Left lung (tissue), 10 donors: ENCODE results near the gene A4GALT. TPM values are rescaled to one million over a fixed set of nuclear protein-coding genes. Genes with fewer than 3 reads are reported as not detected.

Source experiments
- ATAC-seq: fragments of 200-7000 bp; cut with Tn5 transposase; one replicate; pipeline ENCODE4 v1.9.1; 2020; ENCODE audit warnings: moderate library complexity
- DNase-seq, 4 donors: peaks; one replicate each; pipeline ENCODE4 v3.0.0-alpha.2; 2013 to 2020
- H3K27ac ChIP-seq, 2 donors: fragments of 200-600 bp; sonication (generic) in 1 of 2; one replicate each; pipeline versions ENCODE4 v1.5.0 to v1.8.0; 2020 to 2021
- H3K27me3 ChIP-seq, 2 donors: fragments of 200-600 bp; sonication (generic) in 1 of 2; one replicate each; pipeline versions ENCODE4 v1.5.0 to v1.8.0; 2020 to 2021
- H3K36me3 ChIP-seq, 2 donors: fragments of 200-600 bp; sonication (generic) in 1 of 2; one replicate each; pipeline versions ENCODE4 v1.5.0 to v1.8.0; 2020 to 2021
- H3K4me1 ChIP-seq, 2 donors: fragments of 200-600 bp; one replicate each; pipeline ENCODE4 v1.8.0; 2021
- H3K4me3 ChIP-seq, 2 donors: fragments of 200-600 bp; sonication (generic) in 1 of 2; one replicate each; pipeline versions ENCODE4 v1.5.0 to v1.8.0; 2020 to 2021; ENCODE audit warnings: mild to moderate bottlenecking in 1 of 2
- H3K9me3 ChIP-seq, 2 donors: fragments of 200-600 bp; sonication (generic) in 1 of 2; one replicate each; pipeline versions ENCODE4 v1.5.0 to v1.8.0; 2020 to 2021
- CTCF ChIP-seq, 2 donors: fragments of 200-600 bp; sonication (generic) in 1 of 2; IDR thresholded peaks; one replicate each; pipeline versions ENCODE4 v1.5.0 to v1.8.0; 2021; ENCODE audit warnings: antibody characterized with exemption in 2 of 2
- intact Hi-C, 2 donors: fragments of 100-400 bp; cut with DNase I; formaldehyde crosslinking; loops; one replicate each; pipeline versions ENCODE4 v1.11.2 to v1.14.2; 2022
- polyA plus RNA-seq, 6 donors: library from polyadenylated mRNA; unstranded; fragments of 120-200 nt; gene quantifications; one replicate each; pipeline ENCODE4 v1.2.1, GENCODE V29; 2013; ENCODE audit not compliant: insufficient read length in 6 of 6
- total RNA-seq, 2 donors: library from RNA; stranded (reverse); fragmentation: NEBNext Ultra II Directional; extraction: Animal tissue kit (Norgen Biotek cat#: 25700); gene quantifications; one replicate each; pipeline ENCODE4 v1.2.1, GENCODE V29; 2021
- donor health status: DM: no; HTN: yes; CAD: no.
- donor health status: DM: no; HTN: no; CAD: no.

A4GALT gene
- total and polyA plus RNA-seq, 8 donors, result 1.9 to 21.3 (median 2.7) TPM

DNA sequence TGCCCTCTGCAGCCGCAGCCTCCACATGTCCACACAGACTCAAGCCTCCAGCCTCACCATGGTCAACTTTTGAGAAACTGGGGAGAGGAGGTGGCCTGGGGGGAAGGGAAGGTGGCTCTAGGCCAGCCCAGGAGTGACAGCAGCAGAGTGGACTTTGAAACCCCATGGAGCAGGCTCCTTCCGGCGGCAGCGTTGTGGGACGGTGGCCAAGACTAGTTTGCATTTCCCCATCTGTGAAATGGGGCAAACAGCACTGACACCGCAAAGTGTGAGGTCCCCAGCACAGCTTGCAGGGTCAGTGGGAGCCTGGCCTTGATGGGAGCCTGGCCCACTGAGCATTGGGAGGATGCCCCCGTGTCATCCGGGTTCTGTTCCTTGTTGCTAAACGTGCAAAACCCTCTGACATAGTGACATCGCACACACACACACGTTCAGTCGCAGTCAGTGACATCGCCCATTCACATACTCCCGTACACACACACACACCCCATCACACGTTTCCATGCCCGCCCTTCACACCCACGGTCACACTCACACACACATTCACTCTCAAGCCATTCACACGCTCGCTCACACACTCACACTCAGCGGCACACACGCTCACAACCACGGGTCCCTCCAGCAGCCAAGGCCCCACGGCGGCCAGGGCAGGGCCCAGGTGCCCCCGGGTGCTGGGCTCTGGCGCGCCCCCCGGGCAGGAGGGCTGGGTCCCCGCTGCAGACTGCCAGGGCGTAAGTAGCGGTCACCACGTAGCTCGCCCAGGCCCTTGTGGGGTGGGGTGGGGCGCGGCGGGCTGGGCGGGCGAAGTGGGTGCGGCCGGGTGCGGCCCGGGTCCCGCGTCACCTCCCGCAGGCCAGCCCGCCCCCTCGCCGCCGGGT lies 72.1 kb downstream of the A4GALT start:
- H3K27me3 ChIP-seq, result no peaks in the 10 kb centered on the region
- H3K4me1 ChIP-seq, result peaks cover 46 to 59% of the 10 kb centered on the region in 2 donors
- intact Hi-C loops, result no loop called here
- H3K27ac ChIP-seq, result peak overlapping the region; percentile 82 to 90
- peak; percentile 56 for ATAC-seq
- no peak for TF ChIP-seq CTCF (IDR thresholded peaks at IDR 0.05)
- H3K9me3 ChIP-seq, result no peaks in the 10 kb centered on the region
- H3K4me3 ChIP-seq, result peak overlapping the region; percentile 64 to 81
- peak in 3 of 4 donors; percentile 54 to 91 (median 70) for DNase-seq
- H3K36me3 ChIP-seq, result no peaks in the 10 kb centered on the region

DNA sequence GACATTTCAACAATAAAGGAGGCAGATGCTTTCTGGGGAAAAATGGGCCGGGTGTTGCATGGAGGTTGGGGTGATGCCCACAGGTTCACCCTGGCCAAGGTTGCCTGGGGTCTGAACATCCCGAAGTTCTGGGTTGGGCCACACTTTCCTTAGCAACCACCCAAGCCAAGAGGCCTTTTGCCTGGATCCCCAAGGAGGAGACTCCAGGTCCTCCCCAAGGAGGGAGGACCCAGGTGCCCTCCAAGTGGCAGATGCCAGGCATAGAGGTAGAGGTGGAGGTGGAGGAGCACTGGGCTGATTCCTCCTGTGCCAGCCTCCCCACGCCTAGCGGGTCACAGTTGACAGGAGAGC lies 72.7 kb downstream of the A4GALT start:
- Histone ChIP-seq H3K4me3 (peak overlapping the region; percentile 64 to 81), H3K36me3 (no peaks in the 10 kb centered on the region), H3K27me3 (no peaks in the 10 kb centered on the region), H3K27ac (peak overlapping the region in 1 of 2 donors; percentile 90), H3K4me1 (peaks cover 51 to 63% of the 10 kb centered on the region in 2 donors), H3K9me3 (no peaks in the 10 kb centered on the region)
- no peak for TF ChIP-seq CTCF (IDR thresholded peaks at IDR 0.05)
- ATAC-seq, result no peak
- intact Hi-C loops, result no loop called here
- no peak for DNase-seq

DNA sequence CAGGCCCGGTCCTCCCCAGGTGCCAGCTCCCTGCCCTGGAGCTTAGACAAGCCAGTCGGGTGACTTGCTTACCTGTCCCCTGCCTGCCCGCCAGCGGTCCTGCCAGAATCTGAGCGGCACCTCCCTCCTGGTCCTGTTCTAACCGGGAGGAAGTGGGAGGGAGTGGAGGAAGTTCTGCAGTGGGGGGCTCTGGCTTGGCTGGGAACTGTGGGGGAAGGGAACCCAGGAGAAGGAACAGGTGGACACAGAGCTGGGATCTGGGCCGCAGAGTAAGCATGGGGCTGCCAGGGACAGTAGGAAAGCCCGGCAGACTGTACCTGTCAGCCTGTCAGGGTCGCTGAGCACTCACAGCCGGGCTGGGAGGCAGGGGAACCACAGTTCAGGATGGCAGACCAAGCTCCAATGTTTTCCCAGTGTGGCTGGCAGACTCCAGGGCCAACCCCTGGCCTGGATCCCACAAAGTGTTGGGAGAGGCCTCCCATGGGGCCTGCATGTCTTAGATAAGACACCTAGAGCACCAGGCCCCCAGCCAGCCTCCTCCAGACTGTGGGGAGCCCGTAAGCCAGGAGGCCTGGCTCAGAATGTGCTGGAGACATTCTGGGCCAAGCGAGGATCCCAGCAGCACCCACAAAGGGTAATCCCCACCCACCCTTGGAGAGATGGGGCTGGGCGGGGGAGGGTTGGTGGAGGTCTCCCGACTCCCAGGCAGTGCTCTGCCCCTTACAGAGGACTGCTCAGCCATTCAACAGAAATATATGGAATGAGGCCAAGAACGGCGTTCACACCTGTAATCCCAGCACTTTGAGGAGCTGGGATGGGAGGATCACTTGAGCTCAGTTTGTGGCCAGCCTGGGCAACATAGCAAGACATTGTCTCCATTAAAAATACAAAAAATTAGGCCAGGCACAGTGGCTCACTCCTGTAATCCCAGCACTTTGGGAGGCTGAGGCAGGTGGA lies 73.8 kb downstream of the A4GALT start:
- peaks cover 52 to 75% of the 10 kb centered on the region in 2 donors for H3K4me1 ChIP-seq
- peak in 2 of 4 donors; percentile 30 to 59 for DNase-seq

GRCh38 chr22:42645938-42646568 lies 74.6 kb downstream of the A4GALT start:
- no peak for TF ChIP-seq CTCF (IDR thresholded peaks at IDR 0.05)
- intact Hi-C loops, result no loop called here
- peak overlapping the region in 1 of 2 donors; percentile 81 for H3K4me3 ChIP-seq
- no peaks in the 10 kb centered on the region for H3K27me3 ChIP-seq
- H3K9me3 ChIP-seq, result no peaks in the 10 kb centered on the region
- ATAC-seq, result peak; percentile 35
- no peaks in the 10 kb centered on the region for H3K36me3 ChIP-seq
- DNase-seq, result peak in 1 of 4 donors; percentile 58
- H3K27ac ChIP-seq, result peak overlapping the region; percentile 82 to 89
- H3K4me1 ChIP-seq, result peaks cover 52 to 79% of the 10 kb centered on the region in 2 donors

More for the DNA sequence above, 73.8 kb downstream of the A4GALT start:
- Histone ChIP-seq H3K36me3 (no peaks in the 10 kb centered on the region), H3K9me3 (no peaks in the 10 kb centered on the region), H3K4me3 (peak overlapping the region in 1 of 2 donors; percentile 81), H3K27ac (peak overlapping the region; percentile 82 to 89), H3K27me3 (no peaks in the 10 kb centered on the region)
- intact Hi-C loops, result no loop called here
- ATAC-seq, result peak; percentile 3
- no peak for TF ChIP-seq CTCF (IDR thresholded peaks at IDR 0.05)
